ENCODE measurements around the gene SH2D1A. TPM values are rescaled to one million over a fixed set of nuclear protein-coding genes. Genes with fewer than 3 reads are reported as not detected.

The SH2D1A gene
- total RNA-seq, 2 donors from 2014 or later, result 40.7 to 47.1 TPM

DNA sequence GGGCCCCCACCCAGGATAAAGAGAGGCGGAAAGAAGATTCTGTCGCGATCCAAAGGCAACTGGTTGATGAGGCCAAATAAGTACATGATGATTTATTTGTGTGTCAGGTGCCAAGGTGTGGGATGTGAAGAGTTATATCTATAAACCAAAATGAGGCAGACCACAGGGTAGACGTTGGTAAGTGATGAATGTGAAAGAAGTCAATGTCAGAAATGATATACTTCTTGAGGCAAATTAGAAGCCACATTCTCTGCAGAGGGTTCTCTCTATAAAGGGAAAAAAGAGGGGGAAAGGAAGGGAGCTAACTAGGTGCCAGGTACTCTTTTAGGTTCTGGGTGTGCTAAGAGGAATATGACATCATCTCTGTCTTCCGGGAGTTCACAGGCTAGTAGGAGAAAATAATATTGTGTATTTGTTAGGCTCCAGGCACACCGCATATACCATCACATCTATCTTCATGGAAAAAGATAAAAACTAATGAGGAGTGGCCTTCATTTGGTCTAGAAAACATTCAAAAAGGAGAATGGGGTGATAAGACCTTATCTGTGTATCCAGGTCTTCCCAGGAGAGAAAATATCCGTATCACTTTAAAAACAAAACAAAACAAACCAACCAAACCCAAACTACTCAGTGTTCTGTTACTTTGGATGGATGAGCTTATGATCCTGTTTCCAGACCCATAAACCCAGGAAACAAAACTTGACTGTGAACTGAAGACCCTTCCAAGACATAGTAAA is 4.8 kb upstream of the SH2D1A start:
- peak overlapping the region; percentile 97 for H3K27ac Mint-ChIP-seq
- no peaks in the 10 kb centered on the region for H3K9me3 Mint-ChIP-seq
- peak; percentile 55 to 59 for ATAC-seq (replicated peaks in 1 of 2)
- DNase-seq, result peak in 1 of 2 donors; percentile 32
- peaks cover 13% of the 10 kb centered on the region for H3K27me3 Mint-ChIP-seq (ENCODE audit: low read depth)
- peaks cover 0 to 2% of the 10 kb centered on the region in 2 donors for H3K36me3 Mint-ChIP-seq (ENCODE audit: insufficient read depth in 2 of 2)
- H3K4me3 Mint-ChIP-seq, result peak overlapping the region; percentile 65 to 96
- peaks cover 73% of the 10 kb centered on the region for H3K4me1 Mint-ChIP-seq (ENCODE audit: low read depth)

DNA sequence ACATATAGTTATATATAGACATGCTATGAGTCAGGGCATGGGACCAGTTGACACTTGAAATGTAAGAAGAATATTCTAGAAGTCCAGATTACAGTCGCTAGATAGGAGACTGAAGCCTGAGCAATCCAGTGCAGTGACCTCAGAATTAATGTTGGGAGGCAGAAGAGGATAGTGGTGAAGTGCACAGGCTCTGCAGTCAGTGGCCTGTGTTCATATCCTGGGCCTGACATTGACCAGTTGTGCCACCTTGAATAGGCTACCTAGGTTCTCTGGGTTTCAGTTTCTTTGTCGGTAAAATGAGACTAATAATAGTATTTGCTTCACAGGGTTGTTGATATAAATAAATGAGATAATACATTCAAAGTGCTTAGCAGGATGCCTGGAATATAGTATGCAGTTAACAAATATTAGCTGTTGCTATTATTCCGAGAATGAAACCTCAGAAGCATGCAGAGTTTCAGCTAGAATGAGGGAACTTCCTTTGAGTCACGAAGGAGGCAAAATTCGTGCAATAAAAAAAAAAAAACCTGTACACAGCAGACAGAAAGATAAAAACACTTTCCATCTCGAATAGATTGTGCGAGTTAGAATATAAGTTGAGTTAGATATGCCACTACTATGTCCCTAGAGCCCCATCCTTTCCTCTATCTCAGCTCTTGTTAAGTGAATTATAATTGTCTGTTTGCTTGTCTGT is 4.0 kb upstream of the SH2D1A start:
- Mint-ChIP-seq H3K4me3 (peak overlapping the region; percentile 65 to 96), H3K9me3 (no peaks in the 10 kb centered on the region), H3K27ac (peak overlapping the region; percentile 97), H3K4me1 (ENCODE audit: low read depth) (peaks cover 66% of the 10 kb centered on the region), H3K36me3 (ENCODE audit: insufficient read depth in 2 of 2) (peaks cover 2% of the 10 kb centered on the region in 2 donors), H3K27me3 (ENCODE audit: low read depth) (peaks cover 13% of the 10 kb centered on the region)
- DNase-seq (no peak), ATAC-seq (replicated peaks in 1 of 2) (peak; percentile 2 to 20)

- DNase-seq (no peak), ATAC-seq (replicated peaks in 1 of 2) (no peak)
- peaks cover 2% of the 10 kb centered on the region in 2 donors for H3K36me3 Mint-ChIP-seq (ENCODE audit: insufficient read depth in 2 of 2)
- peak overlapping the region; percentile 65 to 96 for H3K4me3 Mint-ChIP-seq
- no peaks in the 10 kb centered on the region for H3K9me3 Mint-ChIP-seq
- peaks cover 62% of the 10 kb centered on the region for H3K4me1 Mint-ChIP-seq (ENCODE audit: low read depth)
- peak overlapping the region; percentile 97 for H3K27ac Mint-ChIP-seq
- H3K27me3 Mint-ChIP-seq (ENCODE audit: low read depth), result peaks cover 13% of the 10 kb centered on the region
Observed at GRCh38 chrX:124343016-124343415, 3.3 kb upstream of the SH2D1A start.

DNA sequence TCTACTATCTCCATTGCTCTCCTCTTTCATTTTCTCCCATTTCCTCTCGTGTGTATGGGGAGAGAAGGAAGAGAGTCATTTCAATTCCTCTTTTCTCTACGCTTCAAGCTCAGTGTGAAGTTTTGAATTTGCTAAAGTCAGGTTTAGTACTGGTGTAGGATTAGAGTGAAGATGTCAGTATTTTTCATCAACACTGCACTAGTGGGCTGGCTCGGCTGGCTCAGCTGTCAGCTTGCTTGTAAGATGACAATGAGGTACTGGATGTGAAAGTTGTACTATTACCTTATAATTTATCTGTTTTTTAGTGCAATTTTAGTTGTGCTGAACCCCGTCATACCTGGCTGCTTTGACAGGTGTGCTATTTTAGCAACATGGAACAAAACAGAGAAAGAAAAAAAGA is 2.1 kb upstream of the SH2D1A start:
- Mint-ChIP-seq H3K9me3 (no peaks in the 10 kb centered on the region), H3K4me3 (peak overlapping the region; percentile 48 to 96), H3K4me1 (ENCODE audit: low read depth) (peaks cover 59% of the 10 kb centered on the region), H3K36me3 (ENCODE audit: insufficient read depth in 2 of 2) (peaks cover 2 to 4% of the 10 kb centered on the region in 2 donors), H3K27ac (peak overlapping the region; percentile 97), H3K27me3 (ENCODE audit: low read depth) (peaks cover 13% of the 10 kb centered on the region)
- ATAC-seq (replicated peaks in 1 of 2), result no peak
- DNase-seq, result no peak

DNA sequence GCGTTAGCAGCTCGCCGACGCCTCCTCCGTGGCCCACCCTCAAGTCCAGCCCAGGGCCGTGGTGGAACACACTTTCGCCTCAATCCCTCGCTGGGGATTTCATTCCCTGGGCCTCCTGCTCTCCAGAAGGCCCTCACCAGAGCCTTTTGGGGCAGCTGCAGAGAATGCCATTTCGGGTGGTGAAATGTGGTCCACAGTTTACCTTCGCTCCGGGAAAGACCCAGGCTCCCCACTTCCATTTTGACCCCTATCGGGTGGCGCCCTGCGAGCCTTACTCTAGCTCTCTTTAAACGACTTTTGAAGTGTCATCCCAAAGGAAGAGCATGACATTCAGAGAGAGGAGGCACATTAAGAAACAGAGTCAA is 496 bp downstream of the SH2D1A start:
- DNase-seq (no peak), ATAC-seq (replicated peaks in 1 of 2) (peak; percentile 0 to 3)
- H3K4me3 Mint-ChIP-seq, result peak overlapping the region; percentile 91 to 96
- H3K36me3 Mint-ChIP-seq (ENCODE audit: insufficient read depth in 2 of 2), result peaks cover 4% of the 10 kb centered on the region in 2 donors
- no peaks in the 10 kb centered on the region for H3K9me3 Mint-ChIP-seq
- peaks cover 6% of the 10 kb centered on the region for H3K27me3 Mint-ChIP-seq (ENCODE audit: low read depth)
- peaks cover 47% of the 10 kb centered on the region for H3K4me1 Mint-ChIP-seq (ENCODE audit: low read depth)
- H3K27ac Mint-ChIP-seq, result peak overlapping the region; percentile 97

DNA sequence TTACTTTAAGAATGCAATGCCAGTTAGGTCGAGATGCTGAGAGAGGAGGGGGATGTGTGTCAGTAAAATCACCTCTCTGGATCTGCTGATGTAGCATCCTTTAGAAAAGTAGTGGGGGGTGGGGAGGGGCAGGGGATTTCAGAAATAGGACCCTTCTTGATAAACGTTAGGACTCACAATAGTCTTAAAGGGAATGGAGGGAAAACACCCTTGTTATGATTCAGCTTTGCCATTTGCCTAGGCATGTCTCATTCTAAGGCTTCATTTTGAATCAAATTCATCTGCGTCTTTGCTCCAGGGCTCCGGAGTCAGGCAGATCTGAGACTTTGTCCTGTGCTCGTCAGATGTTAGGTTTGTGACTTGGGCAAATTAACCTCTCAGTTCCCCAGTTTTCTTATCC is 879 bp downstream of the SH2D1A start:
- H3K4me3 Mint-ChIP-seq, result peak overlapping the region; percentile 91 to 96
- ATAC-seq (replicated peaks in 1 of 2) (peak; percentile 66 to 68), DNase-seq (peak; percentile 44 to 45)
- peak overlapping the region; percentile 97 for H3K27ac Mint-ChIP-seq
- H3K36me3 Mint-ChIP-seq (ENCODE audit: insufficient read depth in 2 of 2), result peaks cover 4% of the 10 kb centered on the region in 2 donors
- H3K4me1 Mint-ChIP-seq (ENCODE audit: low read depth), result peaks cover 44% of the 10 kb centered on the region
- H3K9me3 Mint-ChIP-seq, result no peaks in the 10 kb centered on the region
- peaks cover 6% of the 10 kb centered on the region for H3K27me3 Mint-ChIP-seq (ENCODE audit: low read depth)

DNA sequence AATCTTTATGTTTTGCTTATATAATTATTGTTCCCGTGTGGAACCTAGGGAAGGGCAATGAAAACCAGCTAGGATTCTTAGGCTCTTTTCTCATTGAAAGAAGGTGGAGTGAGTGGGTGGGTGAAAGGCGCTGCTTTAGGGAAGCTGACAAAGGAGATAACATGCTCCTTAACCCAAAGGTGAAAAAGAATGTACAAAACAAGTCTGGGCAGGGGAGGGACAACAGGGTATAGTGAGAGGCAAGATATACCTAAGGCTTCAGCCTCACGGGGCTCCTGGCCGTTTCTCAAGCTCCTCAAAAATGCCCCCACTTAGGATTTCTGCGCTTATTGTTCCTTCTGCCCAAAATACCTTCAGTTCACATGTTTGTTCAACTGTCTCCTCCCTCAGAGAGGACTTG is 1.8 kb downstream of the SH2D1A start:
- Mint-ChIP-seq H3K9me3 (no peaks in the 10 kb centered on the region), H3K4me3 (peak overlapping the region; percentile 91 to 96), H3K4me1 (ENCODE audit: low read depth) (peaks cover 36% of the 10 kb centered on the region), H3K27ac (peak overlapping the region; percentile 96), H3K27me3 (ENCODE audit: low read depth) (peaks cover 6% of the 10 kb centered on the region), H3K36me3 (ENCODE audit: insufficient read depth in 2 of 2) (peaks cover 4% of the 10 kb centered on the region in 2 donors)
- ATAC-seq (replicated peaks in 1 of 2) (no peak), DNase-seq (no peak)

DNA sequence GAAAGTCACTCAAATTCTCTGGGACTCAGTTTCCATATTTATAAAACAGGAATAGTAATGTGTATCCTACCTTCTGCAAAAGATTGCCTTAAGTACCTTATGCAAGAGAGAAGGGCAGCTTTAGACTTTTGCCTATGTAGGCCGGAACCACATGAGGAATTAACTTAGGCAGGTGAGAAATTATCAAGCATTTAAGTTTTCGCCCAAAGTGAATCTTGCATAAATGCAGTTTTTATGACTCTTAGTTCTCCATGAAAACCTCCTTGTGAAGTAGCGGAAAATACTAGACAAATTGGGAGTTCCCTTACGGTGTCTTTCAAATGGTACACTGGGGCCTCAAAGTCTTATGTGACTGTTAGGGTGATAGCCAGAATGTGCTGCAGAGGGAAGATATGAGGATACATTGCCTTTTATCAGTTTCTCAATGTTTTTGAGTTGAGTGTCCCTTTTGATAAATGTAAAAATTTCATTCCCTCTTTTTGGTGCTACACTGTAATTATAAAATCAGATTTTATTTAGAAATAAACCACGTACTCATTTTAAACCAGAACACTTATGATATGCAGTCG is 2.6 kb downstream of the SH2D1A start:
- Mint-ChIP-seq H3K27ac (peak overlapping the region; percentile 96), H3K27me3 (ENCODE audit: low read depth) (peaks cover 4% of the 10 kb centered on the region), H3K36me3 (ENCODE audit: insufficient read depth in 2 of 2) (peaks cover 4% of the 10 kb centered on the region in 2 donors), H3K4me1 (ENCODE audit: low read depth) (peaks cover 36% of the 10 kb centered on the region), H3K9me3 (no peaks in the 10 kb centered on the region), H3K4me3 (peak overlapping the region; percentile 91 to 96)
- peak; percentile 33 to 34 for ATAC-seq (replicated peaks in 1 of 2)
- DNase-seq, result no peak

- Mint-ChIP-seq H3K4me3 (peak overlapping the region; percentile 79 to 93), H3K27me3 (ENCODE audit: low read depth) (no peaks in the 10 kb centered on the region), H3K27ac (peak overlapping the region; percentile 77), H3K36me3 (ENCODE audit: insufficient read depth in 2 of 2) (peaks cover 0 to 4% of the 10 kb centered on the region in 2 donors), H3K4me1 (ENCODE audit: low read depth) (peaks cover 58% of the 10 kb centered on the region), H3K9me3 (no peaks in the 10 kb centered on the region)
- ATAC-seq (replicated peaks in 1 of 2), result no peak
- DNase-seq, result no peak
Observed at GRCh38 chrX:124354648-124355047, 8.3 kb downstream of the SH2D1A start.

DNA sequence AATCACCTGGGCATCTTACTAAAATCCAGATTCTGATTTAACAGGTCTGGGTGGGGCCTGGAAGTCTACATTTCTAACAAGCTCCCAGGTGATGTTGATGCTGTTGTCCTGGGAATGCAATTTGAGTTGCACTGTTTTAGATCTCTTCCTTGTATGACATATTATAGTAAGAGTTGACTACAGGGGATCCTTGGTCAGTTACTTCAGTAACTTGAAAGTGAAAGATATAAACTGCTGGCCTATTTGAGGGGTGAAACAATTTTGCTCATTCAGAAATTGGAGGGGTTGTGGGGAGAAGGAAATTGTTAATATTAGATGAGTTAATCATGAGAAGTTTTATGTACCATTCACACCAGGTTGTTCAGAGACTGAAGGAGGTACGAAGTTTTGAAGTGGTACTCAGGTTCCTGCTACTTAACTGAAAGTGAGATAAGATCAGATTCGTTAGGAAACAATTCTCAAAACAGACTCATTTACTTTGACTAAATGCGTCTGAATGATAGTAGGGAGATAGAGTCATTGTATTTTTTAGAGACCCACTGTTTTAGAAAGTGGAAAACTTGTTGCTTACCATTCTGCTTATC is 12.5 kb downstream of the SH2D1A start:
- H3K27ac Mint-ChIP-seq, result peak overlapping the region; percentile 90
- no peak for DNase-seq
- peak overlapping the region; percentile 70 to 91 for H3K4me3 Mint-ChIP-seq
- H3K36me3 Mint-ChIP-seq (ENCODE audit: insufficient read depth in 2 of 2), result peaks cover 3 to 7% of the 10 kb centered on the region in 2 donors
- peak; percentile 74 to 83 for ATAC-seq (replicated peaks in 1 of 2)
- peaks cover 9% of the 10 kb centered on the region for H3K27me3 Mint-ChIP-seq (ENCODE audit: low read depth)
- H3K4me1 Mint-ChIP-seq (ENCODE audit: low read depth), result peaks cover 63% of the 10 kb centered on the region
- H3K9me3 Mint-ChIP-seq, result no peaks in the 10 kb centered on the region

- peaks cover 3 to 10% of the 10 kb centered on the region in 2 donors for H3K36me3 Mint-ChIP-seq (ENCODE audit: insufficient read depth in 2 of 2)
- peaks cover 43% of the 10 kb centered on the region for H3K4me1 Mint-ChIP-seq (ENCODE audit: low read depth)
- H3K27ac Mint-ChIP-seq, result peak overlapping the region; percentile 95
- DNase-seq (peak in 1 of 2 donors; percentile 17), ATAC-seq (replicated peaks in 1 of 2) (peak; percentile 61 to 65)
- peaks cover 9% of the 10 kb centered on the region for H3K27me3 Mint-ChIP-seq (ENCODE audit: low read depth)
- H3K4me3 Mint-ChIP-seq, result peak overlapping the region; percentile 12 to 71
- H3K9me3 Mint-ChIP-seq, result no peaks in the 10 kb centered on the region
Observed at GRCh38 chrX:124362072-124362471, 15.7 kb downstream of the SH2D1A start.

- ATAC-seq (replicated peaks in 1 of 2), result no peak
- peak overlapping the region; percentile 13 to 71 for H3K4me3 Mint-ChIP-seq
- no peak for DNase-seq
- H3K36me3 Mint-ChIP-seq (ENCODE audit: insufficient read depth in 2 of 2), result peaks cover 3 to 8% of the 10 kb centered on the region in 2 donors
- peaks cover 36% of the 10 kb centered on the region for H3K4me1 Mint-ChIP-seq (ENCODE audit: low read depth)
- no peaks in the 10 kb centered on the region for H3K9me3 Mint-ChIP-seq
- peaks cover 9% of the 10 kb centered on the region for H3K27me3 Mint-ChIP-seq (ENCODE audit: low read depth)
- H3K27ac Mint-ChIP-seq, result peak overlapping the region; percentile 95
Observed at GRCh38 chrX:124362761-124363160, 16.4 kb downstream of the SH2D1A start.

DNA sequence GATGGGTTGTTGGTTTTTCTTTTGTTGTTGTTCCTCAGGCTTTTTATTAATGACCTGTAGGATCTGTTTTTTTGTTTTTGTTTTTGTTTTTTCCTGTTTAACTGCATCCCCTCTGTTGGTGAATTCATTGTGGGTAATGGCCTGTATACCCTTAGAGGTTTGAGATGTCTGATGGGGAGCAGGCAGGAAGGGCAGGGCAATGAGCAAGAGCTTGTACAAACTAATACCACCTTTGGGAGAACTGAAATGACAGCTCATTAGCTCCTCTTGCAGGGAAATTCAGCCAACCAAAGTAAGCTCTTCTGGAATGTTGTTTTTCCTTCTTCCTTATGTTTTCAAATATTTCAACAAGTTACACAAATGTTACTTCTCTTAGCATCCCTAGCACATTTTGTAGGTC is 23.4 kb downstream of the SH2D1A start:
- Mint-ChIP-seq H3K4me3 (peak overlapping the region in 1 of 2 donors; percentile 9), H3K4me1 (ENCODE audit: low read depth) (no peaks in the 10 kb centered on the region), H3K36me3 (ENCODE audit: insufficient read depth in 2 of 2) (peaks cover 0 to 12% of the 10 kb centered on the region in 2 donors)

More for the DNA sequence above, 23.4 kb downstream of the SH2D1A start:
- Mint-ChIP-seq H3K9me3 (no peaks in the 10 kb centered on the region), H3K27ac (peak overlapping the region; percentile 87), H3K27me3 (ENCODE audit: low read depth) (peaks cover 6% of the 10 kb centered on the region)
- DNase-seq (no peak), ATAC-seq (replicated peaks in 1 of 2) (no peak)
